ENCODE data around the gene ORMDL2.

- no peak for TF ChIP-seq REST (IDR thresholded peaks at IDR 0.05; ENCODE audit: borderline replicate concordance)
- no peak for TF ChIP-seq EZH2 (IDR thresholded peaks at IDR 0.05; ENCODE audit: borderline replicate concordance, insufficient read depth, low read length, poor library complexity, severe bottlenecking)
- no peak for TF ChIP-seq CTCF (IDR thresholded peaks at IDR 0.05; ENCODE audit: poor library complexity, severe bottlenecking)
- TF ChIP-seq POLR2AphosphoS5 (IDR thresholded peaks at IDR 0.05) = no peak
- TF ChIP-seq EP300 (conservative IDR thresholded peaks at IDR 0.05; ENCODE audit: poor library complexity, severe bottlenecking) = no peak
- no peak for TF ChIP-seq TAF1 (IDR thresholded peaks at IDR 0.05; ENCODE audit: low read depth)
These were observed 393 bp downstream of the ORMDL2 start for GRCh38 chr12:55818140-55818728.
